Measurements from ENCODE around the gene REG4.

DNA sequence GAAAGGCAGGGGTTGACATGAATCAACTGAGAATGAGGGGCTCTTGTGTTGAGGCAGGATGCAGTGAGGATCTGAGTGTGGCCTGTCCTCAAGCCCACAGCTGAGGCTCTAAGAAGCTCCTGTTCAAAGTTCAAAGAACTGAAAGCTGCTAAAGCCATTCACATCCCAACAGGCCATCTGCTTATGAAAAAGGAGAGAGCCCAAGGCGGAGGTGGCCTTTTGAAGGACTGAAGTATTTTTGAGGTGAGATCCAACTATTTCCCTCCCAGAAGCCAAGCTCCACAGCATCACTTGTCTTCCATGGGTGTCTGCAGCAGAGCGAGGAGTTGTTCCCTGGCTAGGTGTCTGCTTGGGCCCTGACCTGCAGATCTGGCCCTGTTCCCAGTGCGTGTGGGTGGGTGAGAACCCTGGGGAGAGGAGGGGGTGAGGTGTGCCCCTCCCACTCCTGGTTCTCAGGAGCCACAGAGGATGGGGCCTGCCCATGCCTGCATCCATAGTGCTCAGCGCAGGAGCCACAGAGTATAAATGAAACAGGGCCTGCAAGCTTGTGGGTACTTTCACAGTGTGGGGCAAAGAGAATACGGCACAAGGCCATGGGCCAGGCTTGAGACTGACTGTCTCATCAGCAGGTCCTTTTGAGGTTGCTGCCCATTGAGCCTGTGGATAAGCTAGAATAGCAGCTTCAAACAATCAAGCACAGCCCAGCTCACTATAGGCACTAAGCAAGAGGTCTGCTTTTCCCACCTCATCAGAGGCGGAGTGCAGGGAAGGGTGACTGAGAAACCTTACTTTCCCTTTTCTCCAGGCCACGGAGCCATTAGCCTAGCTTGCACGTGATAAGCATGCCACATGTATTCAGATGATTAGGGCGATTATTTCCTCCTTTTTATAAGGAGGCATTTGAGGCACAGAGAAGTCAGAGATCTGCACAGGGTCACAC lies 15.7 kb downstream of the REG4 start:
- TF ChIP-seq, protein P1, sequence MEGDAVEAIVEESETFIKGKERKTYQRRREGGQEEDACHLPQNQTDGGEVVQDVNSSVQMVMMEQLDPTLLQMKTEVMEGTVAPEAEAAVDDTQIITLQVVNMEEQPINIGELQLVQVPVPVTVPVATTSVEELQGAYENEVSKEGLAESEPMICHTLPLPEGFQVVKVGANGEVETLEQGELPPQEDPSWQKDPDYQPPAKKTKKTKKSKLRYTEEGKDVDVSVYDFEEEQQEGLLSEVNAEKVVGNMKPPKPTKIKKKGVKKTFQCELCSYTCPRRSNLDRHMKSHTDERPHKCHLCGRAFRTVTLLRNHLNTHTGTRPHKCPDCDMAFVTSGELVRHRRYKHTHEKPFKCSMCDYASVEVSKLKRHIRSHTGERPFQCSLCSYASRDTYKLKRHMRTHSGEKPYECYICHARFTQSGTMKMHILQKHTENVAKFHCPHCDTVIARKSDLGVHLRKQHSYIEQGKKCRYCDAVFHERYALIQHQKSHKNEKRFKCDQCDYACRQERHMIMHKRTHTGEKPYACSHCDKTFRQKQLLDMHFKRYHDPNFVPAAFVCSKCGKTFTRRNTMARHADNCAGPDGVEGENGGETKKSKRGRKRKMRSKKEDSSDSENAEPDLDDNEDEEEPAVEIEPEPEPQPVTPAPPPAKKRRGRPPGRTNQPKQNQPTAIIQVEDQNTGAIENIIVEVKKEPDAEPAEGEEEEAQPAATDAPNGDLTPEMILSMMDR (IDR thresholded peaks at IDR 0.05; ENCODE audit: low read depth, low read length), result no peak
- TF ChIP-seq EZH2phosphoT487 (IDR thresholded peaks at IDR 0.05; ENCODE audit: low read depth), result no peak

Measured in OCI-LY3 (cell line).